ENCODE data around the gene PIGM.

- TF ChIP-seq FOXP4 (CRISPR knock-in tag; IDR thresholded peaks at IDR 0.05), result no peak
- TF ChIP-seq CTCF (IDR thresholded peaks at IDR 0.05), result no peak
- TF ChIP-seq ELF4 (CRISPR knock-in tag; IDR thresholded peaks at IDR 0.05; ENCODE audit: low read depth), result no peak
- TF ChIP-seq RORB (CRISPR knock-in tag; IDR thresholded peaks at IDR 0.05), result no peak
- TF ChIP-seq CREB1 (CRISPR knock-in tag; IDR thresholded peaks at IDR 0.05), result no peak
- no peak for TF ChIP-seq ZSCAN18 (CRISPR knock-in tag; IDR thresholded peaks at IDR 0.05)
- no peak for TF ChIP-seq FOXJ3 (CRISPR knock-in tag; IDR thresholded peaks at IDR 0.05; ENCODE audit: borderline replicate concordance)
These were observed 35.3 kb upstream of the PIGM start for GRCh38 chr1:160066829-160067745.
